ENCODE measurements around the gene CARS1.

CARS1 gene

GRCh38 chr11:3008746-3009336 lies 48.4 kb downstream of the CARS1 start:
- no peak for DNase-seq (ENCODE audit: low read depth)

GRCh38 chr11:3007404-3008010 lies 49.7 kb downstream of the CARS1 start:
- no peak for DNase-seq (ENCODE audit: low read depth)

- DNase-seq (ENCODE audit: low read depth), result no peak
Measured at GRCh38 chr11:3006505-3007260, 50.5 kb downstream of the CARS1 start.

- no peak for DNase-seq (ENCODE audit: low read depth)
Measured at GRCh38 chr11:3004481-3004880, 52.7 kb downstream of the CARS1 start.

- no peak for DNase-seq (ENCODE audit: low read depth)
Measured at GRCh38 chr11:3003396-3004231, 53.6 kb downstream of the CARS1 start.

- DNase-seq (ENCODE audit: low read depth), result no peak
Measured at GRCh38 chr11:3002871-3003270, 54.4 kb downstream of the CARS1 start.

- DNase-seq (ENCODE audit: low read depth), result no peak
Measured at GRCh38 chr11:3002351-3002861, 54.8 kb downstream of the CARS1 start.

- DNase-seq (ENCODE audit: low read depth), result no peak
Measured at GRCh38 chr11:3001496-3001895, 55.7 kb downstream of the CARS1 start.

- no peak for DNase-seq (ENCODE audit: low read depth)
Measured at GRCh38 chr11:3000032-3000961, 56.9 kb downstream of the CARS1 start.

GRCh38 chr11:2999464-2999998 lies 57.7 kb downstream of the CARS1 start:
- DNase-seq (ENCODE audit: low read depth), result no peak

GRCh38 chr11:2998073-2998850 lies 59.0 kb downstream of the CARS1 start:
- no peak for DNase-seq (ENCODE audit: low read depth)

- DNase-seq (ENCODE audit: low read depth), result no peak
Measured at GRCh38 chr11:2997406-2997805, 59.8 kb downstream of the CARS1 start.

GRCh38 chr11:2996976-2997375 lies 60.2 kb downstream of the CARS1 start:
- DNase-seq (ENCODE audit: low read depth), result no peak

- DNase-seq (ENCODE audit: low read depth), result no peak
Measured at GRCh38 chr11:2995893-2996554, 61.2 kb downstream of the CARS1 start.

GRCh38 chr11:2995031-2995561 lies 62.1 kb downstream of the CARS1 start:
- no peak for DNase-seq (ENCODE audit: low read depth)

- no peak for DNase-seq (ENCODE audit: low read depth)
Measured at GRCh38 chr11:2994336-2994730, 62.9 kb downstream of the CARS1 start.

- no peak for DNase-seq (ENCODE audit: low read depth)
Measured at GRCh38 chr11:2992997-2993325, 64.3 kb downstream of the CARS1 start.

GRCh38 chr11:2992234-2992996 lies 64.8 kb downstream of the CARS1 start, which contains the start of gene NAP1L4:
TSS of gene NAP1L4 (minus strand) at chr11:2992329. CDS start at chr11:2979220, 13,109 bp downstream.
- peak; percentile 95 for DNase-seq (ENCODE audit: low read depth)

All from T-helper 22 cell (primary cell).